A204.1 (cell line): ENCODE results near the gene CDH23.

ENCODE experiments used
- FAIRE-seq: peaks from 2 replicates; lab custom pipeline; 2012; peaks lifted over from hg19 to GRCh38; lab: Jason Lieb, UNC

CDH23 gene

GRCh38 chr10:71392791-71393781 lies 3.6 kb upstream of the CDH23 start:
- FAIRE-seq: no peak

- no peak for FAIRE-seq
These were observed 2.8 kb upstream of the CDH23 start for GRCh38 chr10:71393841-71394475.

- FAIRE-seq: no peak
These were observed 1.7 kb upstream of the CDH23 start for GRCh38 chr10:71394926-71395562.

- no peak for FAIRE-seq
These were observed 1.1 kb upstream of the CDH23 start for GRCh38 chr10:71395621-71396020.

GRCh38 chr10:71396084-71396710 lies 523 bp upstream of the CDH23 start:
- no peak for FAIRE-seq

- FAIRE-seq: no peak
These were observed 834 bp downstream of the CDH23 start for GRCh38 chr10:71397296-71398212.

GRCh38 chr10:71398976-71399375 lies 2.3 kb downstream of the CDH23 start:
- FAIRE-seq: no peak

GRCh38 chr10:71399946-71400345 lies 3.2 kb downstream of the CDH23 start:
- FAIRE-seq: no peak

- FAIRE-seq: no peak
These were observed 4.3 kb downstream of the CDH23 start for GRCh38 chr10:71401056-71401455.

- no peak for FAIRE-seq
These were observed 5.3 kb downstream of the CDH23 start for GRCh38 chr10:71402005-71402404.

GRCh38 chr10:71404503-71405295 lies 8.0 kb downstream of the CDH23 start:
- no peak for FAIRE-seq

GRCh38 chr10:71406878-71407277 lies 10.2 kb downstream of the CDH23 start:
- FAIRE-seq: no peak

GRCh38 chr10:71408436-71409225 lies 11.9 kb downstream of the CDH23 start:
- FAIRE-seq: no peak

GRCh38 chr10:71409516-71410104 lies 12.9 kb downstream of the CDH23 start:
- FAIRE-seq: no peak

- no peak for FAIRE-seq
These were observed 16.9 kb downstream of the CDH23 start for GRCh38 chr10:71413581-71413980.

GRCh38 chr10:71414359-71414758 lies 17.6 kb downstream of the CDH23 start:
- peak; percentile 21 for FAIRE-seq

- no peak for FAIRE-seq
These were observed 22.4 kb downstream of the CDH23 start for GRCh38 chr10:71419002-71419540.

GRCh38 chr10:71419750-71420149 lies 23.0 kb downstream of the CDH23 start:
- no peak for FAIRE-seq

- FAIRE-seq: no peak
These were observed 24.3 kb downstream of the CDH23 start for GRCh38 chr10:71421075-71421434.
